HCT116 (cell line): Measurements from ENCODE around the gene SUPT4H1. TPM values are rescaled to one million over a fixed set of nuclear protein-coding genes. Genes with fewer than 3 reads are reported as not detected.

Source experiments
- ATAC-seq: fragments of 200-7000 bp; cut with Tn5 transposase; 2 replicates; pipeline ENCODE4 v1.9.1; 2020; ENCODE audit warnings: mild to moderate bottlenecking, moderate library complexity
- BruUV-seq: library from RNA; stranded (reverse); fragments of 400-500 nt; replicated peaks from 2 replicates; lab custom pipeline; 2021; lab: Mats Ljungman, UMichigan
- CTCF ChIA-PET: fragments of 300-600 bp; sonication (Branson Sonifier 250); formaldehyde crosslinking; loops from one replicate; lab custom pipeline; 2021; ENCODE audit warnings: antibody characterized with exemption; lab: Charles Lee
- POLR2A ChIA-PET: fragments of 300-600, 350-600 bp; sonication (Branson Sonifier 250); formaldehyde crosslinking; loops from one replicate; lab custom pipeline; 2021; ENCODE audit warnings: antibody characterized with exemption; lab: Charles Lee
- RAD21 ChIA-PET, 2 experiments: fragments of 300-600 bp; sonication (Branson Sonifier 250); formaldehyde crosslinking; loops; one replicate each; lab custom pipeline; 2023; ENCODE audit warnings: low total read pairs in 2 of 2; ENCODE audit not compliant: uncharacterized antibody in 2 of 2, unreplicated experiment in 2 of 2, low non-redundant PET in 1 of 2; lab: Charles Lee
- DNase-seq: peaks from one replicate; pipeline ENCODE4 v3.0.0-alpha.2; 2010; ENCODE audit warnings: low read depth, low spot score
- H2AFZ ChIP-seq: fragments of 200-600 bp; shearing (Covaris generic), sonication (generic); 2 replicates; pipeline ENCODE4 v1.6.1; 2017; ENCODE audit warnings: low read depth, mixed run types, mixed read lengths, antibody characterized with exemption, low read length; ENCODE audit not compliant: poor library complexity, severe bottlenecking
- H3K27ac ChIP-seq: 2 replicates; pipeline ENCODE4 v1.5.1; 2012; ENCODE audit warnings: low read depth, low read length
- H3K27me3 ChIP-seq: fragments of 200-600 bp; sonication (generic); 2 replicates; pipeline ENCODE4 v1.6.1; 2016; ENCODE audit warnings: mixed run types, low read length, mixed read lengths; ENCODE audit not compliant: insufficient read depth
- H3K36me3 ChIP-seq, 2 experiments: fragments of 200-500 bp in 1 of 2; fragments of 200-600 bp in 1 of 2; sonication (Bioruptor generic) in 1 of 2; sonication (generic) in 1 of 2; 2 replicates each; pipeline versions ENCODE4 v1.5.1 to v1.6.1; 2014 to 2016; ENCODE audit warnings: low read length in 2 of 2, inconsistent platforms in 1 of 2, mixed read lengths in 1 of 2, mixed run types in 1 of 2; ENCODE audit not compliant: insufficient read depth in 2 of 2, control insufficient read depth in 1 of 2
- H3K4me1 ChIP-seq, 2 experiments: fragments of 200-600 bp in 1 of 2; sonication (generic) in 1 of 2; 2 replicates each; pipeline versions ENCODE4 v1.5.1 to v1.6.1; 2012 to 2017; ENCODE audit warnings: low read length in 2 of 2, inconsistent platforms in 1 of 2, mild to moderate bottlenecking in 1 of 2, mixed read lengths in 1 of 2, mixed run types in 1 of 2, moderate library complexity in 1 of 2; ENCODE audit not compliant: insufficient read depth in 2 of 2, control insufficient read depth in 1 of 2
- H3K4me2 ChIP-seq: fragments of 200-600 bp; sonication (generic); 2 replicates; pipeline ENCODE4 v1.6.1; 2017; ENCODE audit warnings: mixed run types, low read length, mixed read lengths
- H3K4me3 ChIP-seq, 2 experiments: fragments of 200-600 bp in 1 of 2; sonication (generic) in 1 of 2; replicated peaks in 1 of 2; 2 replicates each; pipeline ENCODE4 v1.5.1; 2011 to 2016; ENCODE audit warnings: low read length in 2 of 2, control low read depth in 1 of 2, low read depth in 1 of 2, mild to moderate bottlenecking in 1 of 2, mixed read lengths in 1 of 2, mixed run types in 1 of 2
- H3K79me2 ChIP-seq: fragments of 200-600 bp; sonication (generic); 2 replicates; pipeline ENCODE4 v1.6.1; 2017; ENCODE audit warnings: mild to moderate bottlenecking, mixed run types, low read length, moderate library complexity, mixed read lengths; ENCODE audit not compliant: insufficient read depth
- H3K9ac ChIP-seq: fragments of 200-600 bp; sonication (generic); 2 replicates; pipeline ENCODE4 v1.6.1; 2016; ENCODE audit warnings: low read length, mixed read lengths
- H3K9me2 ChIP-seq: fragments of 200-600 bp; sonication (generic), shearing (Covaris generic); 2 replicates; pipeline ENCODE4 v1.6.1; 2017; ENCODE audit warnings: mixed run types, mild to moderate bottlenecking, moderate library complexity; ENCODE audit not compliant: insufficient read depth
- H3K9me3 ChIP-seq, 2 experiments: fragments of 200-500 bp in 1 of 2; fragments of 200-600 bp in 1 of 2; sonication (Bioruptor generic) in 1 of 2; sonication (generic) in 1 of 2; 2 replicates each; pipeline ENCODE4 v1.6.1; 2014 to 2017; ENCODE audit warnings: low read length in 2 of 2, mixed read lengths in 2 of 2, inconsistent platforms in 1 of 2, low read depth in 1 of 2, mild to moderate bottlenecking in 1 of 2, mixed run types in 1 of 2, moderate library complexity in 1 of 2; ENCODE audit not compliant: control insufficient read depth in 1 of 2, insufficient read depth in 1 of 2
- H4K20me1 ChIP-seq: fragments of 200-600 bp; sonication (generic), shearing (Covaris generic); 2 replicates; pipeline ENCODE4 v1.6.1; 2017; ENCODE audit warnings: mixed run types, mild to moderate bottlenecking, moderate library complexity; ENCODE audit not compliant: insufficient read depth
- CBX3 ChIP-seq: IDR thresholded peaks from 2 replicates; pipeline ENCODE4 v1.6.1; 2012; ENCODE audit warnings: low read depth
- CEBPB ChIP-seq: IDR thresholded peaks from 2 replicates; pipeline ENCODE4 v1.6.1; 2012; ENCODE audit warnings: low read depth
- EZH2phosphoT487 ChIP-seq: fragments of 200-600 bp; IDR thresholded peaks from 2 replicates; pipeline ENCODE4 v1.6.1; 2018; ENCODE audit warnings: antibody characterized with exemption, borderline replicate concordance
- JUND ChIP-seq: IDR thresholded peaks from 2 replicates; pipeline ENCODE4 v1.6.1; 2012
- POLR2AphosphoS5 ChIP-seq: IDR thresholded peaks from 2 replicates; pipeline ENCODE4 v1.6.1; 2011; ENCODE audit warnings: mild to moderate bottlenecking, low read depth, low read length, moderate library complexity
- SP1 ChIP-seq: IDR thresholded peaks from 2 replicates; pipeline ENCODE4 v1.6.1; 2012; ENCODE audit warnings: low read depth
- TCF7L2 ChIP-seq: IDR thresholded peaks from 2 replicates; pipeline ENCODE4 v1.7.0; 2011; ENCODE audit warnings: borderline replicate concordance, inconsistent platforms; ENCODE audit not compliant: insufficient read depth, insufficient read length; ENCODE audit errors: extremely low read depth
- ZFX ChIP-seq: fragments of 450-650 bp; IDR thresholded peaks from 2 replicates; pipeline ENCODE4 v1.6.1; 2017
- intact Hi-C: fragments of 100-400 bp; cut with micrococcal nuclease; formaldehyde crosslinking; loops from 2 replicates; pipeline ENCODE4 v1.10.0; 2022
- total RNA-seq: library from RNA; stranded (reverse); gene quantifications from one replicate; pipeline ENCODE4 v1.2.1, GENCODE V29; 2021; ENCODE audit not compliant: unreplicated experiment
- TF ChIP-seq, protein P1 (sequence below), 3 experiments: fragments of 200-600 bp in 1 of 3; sonication (generic) in 1 of 3; IDR thresholded peaks in 2 of 3; conservative IDR thresholded peaks in 1 of 3; 2 replicates each; pipeline ENCODE4 v1.5.1; 2012 to 2017; ENCODE audit warnings: low read depth in 2 of 3, low read length in 2 of 3, antibody characterized with exemption in 1 of 3, borderline replicate concordance in 1 of 3, control low read depth in 1 of 3, mild to moderate bottlenecking in 1 of 3, mixed read lengths in 1 of 3, mixed run types in 1 of 3, moderate library complexity in 1 of 3; ENCODE audit not compliant: insufficient read depth in 1 of 3
- TF ChIP-seq, protein P2 (sequence below): IDR thresholded peaks from 2 replicates; pipeline ENCODE4 v1.6.1; 2011; ENCODE audit warnings: mild to moderate bottlenecking, low read length, moderate library complexity; ENCODE audit not compliant: insufficient replicate concordance; ENCODE audit errors: extremely low read depth
- TF ChIP-seq, protein P3 (sequence below): IDR thresholded peaks from 2 replicates; pipeline ENCODE4 v1.6.1; 2012

SUPT4H1 gene
- total RNA-seq, 1 experiment from 2014 or later = 118 TPM

DNA sequence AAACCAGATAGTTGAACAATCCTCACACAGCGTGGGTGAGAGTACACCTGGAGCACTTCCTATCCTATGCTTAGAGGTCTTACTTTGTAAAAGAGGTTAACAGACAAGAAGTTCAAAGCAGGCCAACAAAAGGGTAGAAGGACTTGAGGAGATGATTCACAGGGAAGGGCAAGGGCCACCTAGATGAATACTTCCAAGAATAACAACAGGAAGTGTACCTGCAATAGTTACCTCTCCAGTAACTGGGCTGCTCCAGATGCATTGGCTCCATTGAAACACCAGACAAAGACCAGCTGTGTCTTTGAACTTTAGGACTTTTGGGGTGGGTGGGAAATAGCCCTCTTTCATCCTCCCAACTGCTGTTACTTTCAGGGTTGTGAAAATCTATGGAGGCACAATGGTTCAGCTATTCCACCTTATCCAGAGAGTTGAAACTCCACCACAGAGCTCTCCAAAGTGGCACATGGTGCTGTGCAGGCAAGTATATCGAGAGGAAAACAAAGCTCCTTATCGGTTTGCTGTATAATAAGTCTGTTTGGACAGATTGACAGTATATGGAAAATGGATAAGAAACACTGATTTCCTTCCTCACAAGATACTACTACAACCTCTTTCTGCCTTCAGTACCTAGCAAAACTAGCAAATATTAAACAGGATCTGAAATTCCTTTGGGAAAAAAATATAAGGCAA, 42.7 kb upstream of the SUPT4H1 start (continued):
- TF ChIP-seq, protein P1, sequence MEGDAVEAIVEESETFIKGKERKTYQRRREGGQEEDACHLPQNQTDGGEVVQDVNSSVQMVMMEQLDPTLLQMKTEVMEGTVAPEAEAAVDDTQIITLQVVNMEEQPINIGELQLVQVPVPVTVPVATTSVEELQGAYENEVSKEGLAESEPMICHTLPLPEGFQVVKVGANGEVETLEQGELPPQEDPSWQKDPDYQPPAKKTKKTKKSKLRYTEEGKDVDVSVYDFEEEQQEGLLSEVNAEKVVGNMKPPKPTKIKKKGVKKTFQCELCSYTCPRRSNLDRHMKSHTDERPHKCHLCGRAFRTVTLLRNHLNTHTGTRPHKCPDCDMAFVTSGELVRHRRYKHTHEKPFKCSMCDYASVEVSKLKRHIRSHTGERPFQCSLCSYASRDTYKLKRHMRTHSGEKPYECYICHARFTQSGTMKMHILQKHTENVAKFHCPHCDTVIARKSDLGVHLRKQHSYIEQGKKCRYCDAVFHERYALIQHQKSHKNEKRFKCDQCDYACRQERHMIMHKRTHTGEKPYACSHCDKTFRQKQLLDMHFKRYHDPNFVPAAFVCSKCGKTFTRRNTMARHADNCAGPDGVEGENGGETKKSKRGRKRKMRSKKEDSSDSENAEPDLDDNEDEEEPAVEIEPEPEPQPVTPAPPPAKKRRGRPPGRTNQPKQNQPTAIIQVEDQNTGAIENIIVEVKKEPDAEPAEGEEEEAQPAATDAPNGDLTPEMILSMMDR (IDR thresholded peaks at IDR 0.05 in 2 of 3, conservative IDR thresholded peaks at IDR 0.05 in 1 of 3; ENCODE audit: borderline replicate concordance in 1 of 3, insufficient read depth in 1 of 3, low read depth in 2 of 3, low read length in 2 of 3) = no peak
- TF ChIP-seq ZFX (no peak), EZH2phosphoT487 (no peak)

DNA sequence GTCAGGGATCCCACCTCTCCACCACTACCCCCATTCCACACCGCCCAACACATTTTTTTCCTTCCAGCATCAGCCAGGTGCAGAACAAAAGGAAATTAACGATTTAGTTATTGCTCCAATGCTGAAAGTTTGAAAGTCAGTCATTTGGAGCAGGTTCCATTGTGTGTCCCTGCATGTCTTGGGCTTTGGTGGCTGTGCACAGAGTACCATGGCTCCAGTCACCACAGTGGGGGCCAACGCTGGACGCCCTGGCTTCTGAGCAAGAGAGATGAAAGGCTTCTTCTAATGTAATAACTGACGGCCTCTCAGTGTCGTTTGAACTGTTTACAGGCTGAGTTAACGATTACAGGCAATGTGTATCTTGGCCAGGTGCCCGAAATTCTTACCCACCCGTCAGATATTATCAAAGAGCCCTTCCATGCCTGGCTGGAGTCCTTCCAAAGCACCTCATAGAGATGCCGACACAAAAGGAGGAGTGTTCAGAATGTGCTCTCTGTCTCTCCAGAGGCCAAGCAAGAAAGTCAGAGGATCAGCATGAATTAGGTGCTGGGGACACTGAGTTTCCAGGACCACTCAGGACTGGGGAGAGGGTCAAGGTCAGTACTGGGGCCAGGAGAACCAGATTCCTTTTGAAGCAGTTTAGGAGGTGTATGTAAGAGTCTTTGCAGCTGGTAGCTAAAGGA, 39.4 kb upstream of the SUPT4H1 start:
- peak overlapping the region; percentile 3 to 27; a peak in 2 of 4 replicates for H3K4me3 ChIP-seq
- H3K4me1 ChIP-seq = peaks cover 92 to 100% of the 10 kb centered on the region in 2 experiments
- intact Hi-C loops = loop anchor here (1.0 kb wide), 1 partner anchor 39 kb away; the partner anchor contains the start of gene SUPT4H1
- ChIA-PET RAD21 (no interaction called here), POLR2A (interaction anchor here (1.0 to 2.4 kb wide), 4 partner anchors 9 to 39 kb away, joined by 4 to 17 read pairs (median 4); partner anchors contain the start of genes RNF43 and SUPT4H1), CTCF (interaction anchor here (1.0 kb wide), 1 partner anchor 24 kb away, joined by 4 read pairs; no protein-coding TSS in a partner anchor)
- DNase-seq = peak; percentile 100
- no TSS peak for BruUV-seq
- H3K9me3 ChIP-seq = no peaks in the 10 kb centered on the region
- no peak overlapping the region for H2AFZ ChIP-seq
- no peaks in the 10 kb centered on the region for H3K27me3 ChIP-seq
- H3K9me2 ChIP-seq = no peaks in the 10 kb centered on the region
- peaks cover 84% of the 10 kb centered on the region for H3K79me2 ChIP-seq
- peak overlapping the region; percentile 70 for H3K4me2 ChIP-seq
- peaks cover 0 to 4% of the 10 kb centered on the region in 2 experiments; a peak in 2 of 4 replicates for H3K36me3 ChIP-seq
- peak overlapping the region; percentile 64 for H3K27ac ChIP-seq
- H3K9ac ChIP-seq = peak overlapping the region; percentile 49
- peak; percentile 79 for ATAC-seq
- H4K20me1 ChIP-seq = no peaks in the 10 kb centered on the region
- TF ChIP-seq CEBPB = peak; percentile 99
- TF ChIP-seq, protein P2, sequence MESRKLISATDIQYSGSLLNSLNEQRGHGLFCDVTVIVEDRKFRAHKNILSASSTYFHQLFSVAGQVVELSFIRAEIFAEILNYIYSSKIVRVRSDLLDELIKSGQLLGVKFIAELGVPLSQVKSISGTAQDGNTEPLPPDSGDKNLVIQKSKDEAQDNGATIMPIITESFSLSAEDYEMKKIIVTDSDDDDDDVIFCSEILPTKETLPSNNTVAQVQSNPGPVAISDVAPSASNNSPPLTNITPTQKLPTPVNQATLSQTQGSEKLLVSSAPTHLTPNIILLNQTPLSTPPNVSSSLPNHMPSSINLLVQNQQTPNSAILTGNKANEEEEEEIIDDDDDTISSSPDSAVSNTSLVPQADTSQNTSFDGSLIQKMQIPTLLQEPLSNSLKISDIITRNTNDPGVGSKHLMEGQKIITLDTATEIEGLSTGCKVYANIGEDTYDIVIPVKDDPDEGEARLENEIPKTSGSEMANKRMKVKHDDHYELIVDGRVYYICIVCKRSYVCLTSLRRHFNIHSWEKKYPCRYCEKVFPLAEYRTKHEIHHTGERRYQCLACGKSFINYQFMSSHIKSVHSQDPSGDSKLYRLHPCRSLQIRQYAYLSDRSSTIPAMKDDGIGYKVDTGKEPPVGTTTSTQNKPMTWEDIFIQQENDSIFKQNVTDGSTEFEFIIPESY = peak; percentile 91
- peak; percentile 100 for TF ChIP-seq TCF7L2
- peak; percentile 99 for TF ChIP-seq JUND
- peak; percentile 97 for TF ChIP-seq POLR2AphosphoS5
- TF ChIP-seq, protein P1 (IDR thresholded peaks at IDR 0.05 in 2 of 3, conservative IDR thresholded peaks at IDR 0.05 in 1 of 3; ENCODE audit: borderline replicate concordance in 1 of 3, insufficient read depth in 1 of 3, low read depth in 2 of 3, low read length in 2 of 3) = no peak
- TF ChIP-seq CBX3 = peak; percentile 100
- peak; percentile 100 for TF ChIP-seq SP1
- TF ChIP-seq, protein P3, sequence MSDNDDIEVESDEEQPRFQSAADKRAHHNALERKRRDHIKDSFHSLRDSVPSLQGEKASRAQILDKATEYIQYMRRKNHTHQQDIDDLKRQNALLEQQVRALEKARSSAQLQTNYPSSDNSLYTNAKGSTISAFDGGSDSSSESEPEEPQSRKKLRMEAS = peak; percentile 95
